Stimulated activated CD4-positive, alpha-beta T cell treated with anti-CD3 and anti-CD28 coated beads, TNF-alpha, amount 100 ng/mL, for 24 hours (primary cell): ENCODE data around the gene OR4A5.
"Not testable (repeated sequence)": the region's sequence is repeated elsewhere in the genome, so short reads cannot be mapped to it uniquely, and the experiment has no call there.

Experiments
- DNase-seq, 3 experiments: peaks; one replicate each; pipeline ENCODE4 v3.0.0-alpha.2; 2020; ENCODE audit warnings: low read depth in 3 of 3

OR4A5 gene, protein sequence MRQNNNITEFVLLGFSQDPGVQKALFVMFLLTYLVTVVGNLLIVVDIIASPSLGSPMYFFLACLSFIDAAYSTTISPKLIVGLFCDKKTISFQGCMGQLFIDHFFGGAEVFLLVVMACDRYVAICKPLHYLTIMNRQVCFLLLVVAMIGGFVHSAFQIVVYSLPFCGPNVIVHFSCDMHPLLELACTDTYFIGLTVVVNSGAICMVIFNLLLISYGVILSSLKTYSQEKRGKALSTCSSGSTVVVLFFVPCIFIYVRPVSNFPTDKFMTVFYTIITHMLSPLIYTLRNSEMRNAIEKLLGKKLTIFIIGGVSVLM

DNA sequence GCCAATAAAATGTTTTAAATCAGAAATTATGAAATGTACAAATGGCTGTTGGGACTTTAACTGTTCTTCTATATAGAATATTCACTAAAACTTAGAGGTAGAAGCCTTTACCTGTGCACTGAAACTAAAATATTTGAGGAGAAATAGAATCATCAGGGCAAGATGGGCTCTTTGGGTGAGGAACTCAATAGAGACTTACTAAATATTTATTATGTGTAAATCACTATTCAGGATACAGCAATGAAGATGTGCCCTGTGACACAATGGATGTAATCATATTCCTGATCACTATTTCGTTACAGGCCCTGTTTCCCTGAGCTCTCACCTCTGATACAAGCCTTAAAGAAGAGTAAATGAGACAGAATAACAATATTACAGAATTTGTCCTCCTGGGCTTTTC is at the start of gene OR4A5:
Gene OR4A5, plus strand, starts transcription at position 301 of the 400 bp plus-strand sequence. Its CDS starts 53 bp downstream, at position 354.
- not testable (repeated sequence) for DNase-seq

DNA sequence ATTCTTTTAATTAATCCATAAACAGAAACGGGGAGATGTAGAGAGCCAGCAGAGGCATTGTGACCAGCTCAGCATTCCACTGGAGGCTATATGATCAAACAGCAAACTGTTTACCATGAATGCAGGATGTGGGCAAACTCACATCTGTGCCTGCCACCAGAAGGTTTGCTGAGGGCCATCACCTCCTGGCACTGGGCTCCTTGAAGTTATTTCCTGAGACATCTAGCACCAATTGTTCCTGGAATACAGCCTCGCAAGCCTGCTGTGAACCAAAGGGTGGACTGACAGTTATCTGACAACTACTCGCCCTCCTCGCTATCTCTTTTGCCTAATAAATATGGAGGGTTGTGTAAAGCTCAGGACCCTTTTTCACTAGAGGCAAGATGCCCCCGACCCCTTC is 13.5 kb downstream of the OR4A5 start:
- not testable (repeated sequence) for DNase-seq
